Activated CD4-positive, alpha-beta T cell treated with anti-CD3 and anti-CD28 coated beads, Interleukin-2, amount 50 U/mL, for 24 hours (primary cell): Measurements from ENCODE around the gene EXOC6.
A peak's percentile ranks its signal among the peaks of the same experiment; 100 is the strongest.

Experiments
- DNase-seq, 2 donors: peaks; one replicate each; pipeline ENCODE4 v3.0.0-alpha.2; 2020; ENCODE audit warnings: low read depth in 1 of 2, low spot score in 1 of 2

Gene EXOC6

GRCh38 chr10:92832998-92833650, 15.2 kb upstream of the EXOC6 start:
- DNase-seq = no peak

GRCh38 chr10:92834331-92834730, 14.0 kb upstream of the EXOC6 start:
- no peak for DNase-seq

- no peak for DNase-seq
These were observed 13.3 kb upstream of the EXOC6 start for GRCh38 chr10:92834986-92835385.

GRCh38 chr10:92837456-92837855, 10.9 kb upstream of the EXOC6 start:
- no peak for DNase-seq

- peak; percentile 17 to 40 for DNase-seq
These were observed 8.9 kb upstream of the EXOC6 start for GRCh38 chr10:92839191-92840085.

GRCh38 chr10:92844746-92845145, 3.6 kb upstream of the EXOC6 start:
- no peak for DNase-seq

- DNase-seq = no peak
These were observed 2.4 kb upstream of the EXOC6 start for GRCh38 chr10:92845921-92846320.

GRCh38 chr10:92846344-92846743, 2.0 kb upstream of the EXOC6 start:
- no peak for DNase-seq

- no peak for DNase-seq
These were observed 1.5 kb upstream of the EXOC6 start for GRCh38 chr10:92846854-92847201.

- DNase-seq = no peak
These were observed 987 bp upstream of the EXOC6 start for GRCh38 chr10:92847202-92847864.

- no peak for DNase-seq
These were observed 281 bp upstream of the EXOC6 start for GRCh38 chr10:92848037-92848440.

- DNase-seq = no peak
These were observed 860 bp downstream of the EXOC6 start for GRCh38 chr10:92849234-92849525.

- DNase-seq = no peak
These were observed 1.3 kb downstream of the EXOC6 start for GRCh38 chr10:92849576-92850090.

GRCh38 chr10:92850185-92850584, 1.9 kb downstream of the EXOC6 start:
- no peak for DNase-seq

- no peak for DNase-seq
These were observed 2.7 kb downstream of the EXOC6 start for GRCh38 chr10:92851003-92851402.

- no peak for DNase-seq
These were observed 7.2 kb downstream of the EXOC6 start for GRCh38 chr10:92855560-92855959.

GRCh38 chr10:92857904-92858514, 9.7 kb downstream of the EXOC6 start:
- DNase-seq = no peak

GRCh38 chr10:92867235-92867634, 18.9 kb downstream of the EXOC6 start:
- no peak for DNase-seq

- DNase-seq = no peak
These were observed 19.7 kb downstream of the EXOC6 start for GRCh38 chr10:92868036-92868435.

GRCh38 chr10:92868557-92868956, 20.2 kb downstream of the EXOC6 start:
- no peak for DNase-seq

- DNase-seq = no peak
These were observed 24.7 kb downstream of the EXOC6 start for GRCh38 chr10:92873029-92873428.
